ENCODE measurements around the gene UQCR10. TPM values are rescaled to one million over a fixed set of nuclear protein-coding genes. Genes with fewer than 3 reads are reported as not detected.

Gene UQCR10
- total RNA-seq (2022; extraction: Qiagen RNA extraction), result 113 to 127 TPM (median 116 TPM) in 5 replicates

GRCh38 chr22:29767171-29768051 lies at the start of gene UQCR10:
Gene UQCR10, plus strand, starts transcription at chr22:29767369. Its CDS starts 30 bp downstream, at chr22:29767399.

GRCh38 chr22:29719899-29720645 lies 47.1 kb upstream of the UQCR10 start, which contains the start of gene CABP7:
Gene CABP7, plus strand, starts transcription at chr22:29720003. Its CDS starts 422 bp downstream, at chr22:29720425.

GRCh38 chr22:29766632-29767170 lies 468 bp upstream of the UQCR10 start, which contains the start of gene ZMAT5:
Gene ZMAT5, minus strand, starts transcription at chr22:29767007. Its CDS starts 18,463 bp downstream, at chr22:29748544.

Other genes starting within 250 kb of the UQCR10 start
- gene THOC5, start 213.6 kb upstream of the UQCR10 start, total RNA-seq (2022; extraction: Qiagen RNA extraction), result 28.8 to 34.4 TPM (median 31.5 TPM) in 5 replicates
- 56.0 to 63.3 TPM (median 61.2 TPM) in 5 replicates for gene NIPSNAP1, start 186.3 kb upstream of the UQCR10 start, total RNA-seq (2022; extraction: Qiagen RNA extraction)
- 11.1 to 14.6 TPM (median 11.4 TPM) in 5 replicates for gene NF2, start 163.7 kb upstream of the UQCR10 start, total RNA-seq (2022; extraction: Qiagen RNA extraction)
- 0.08 to 0.20 TPM (median 0.17 TPM) in 5 replicates for gene CABP7, start 47.4 kb upstream of the UQCR10 start, total RNA-seq (2022; extraction: Qiagen RNA extraction)
- 13.4 to 20.1 TPM (median 19.1 TPM) in 5 replicates for gene ZMAT5, start 362 bp upstream of the UQCR10 start, total RNA-seq (2022; extraction: Qiagen RNA extraction)
- 25.7 to 32.5 TPM (median 27.8 TPM) in 5 replicates for gene ASCC2, start 70.9 kb downstream of the UQCR10 start, total RNA-seq (2022; extraction: Qiagen RNA extraction)
- 7.7 to 9.3 TPM (median 8.6 TPM) in 5 replicates for gene MTMR3, start 115.8 kb downstream of the UQCR10 start, total RNA-seq (2022; extraction: Qiagen RNA extraction)